H9 (cell line): ENCODE data around the gene ASTN1. TPM values are rescaled to one million over a fixed set of nuclear protein-coding genes. Genes with fewer than 3 reads are reported as not detected.

Experiments
- DNase-seq: peaks from one replicate; pipeline ENCODE4 v3.0.0-alpha.2; 2017
- H2AFZ ChIP-seq: one replicate; pipeline ENCODE4 v1.6.1; 2013; ENCODE audit warnings: mild to moderate bottlenecking, low read length, control low read depth, moderate library complexity
- H2AK5ac ChIP-seq: 2 replicates; pipeline ENCODE4 v1.6.1; 2013; ENCODE audit warnings: low read length, control low read depth, mixed read lengths; ENCODE audit not compliant: insufficient read length
- H2BK120ac ChIP-seq: one replicate; pipeline ENCODE4 v1.6.1; 2013; ENCODE audit warnings: low read depth, mild to moderate bottlenecking, low read length, control low read depth, inconsistent platforms; ENCODE audit not compliant: poor library complexity, severe bottlenecking
- H2BK12ac ChIP-seq: 2 replicates; pipeline ENCODE4 v1.6.1; 2013; ENCODE audit warnings: low read length, control low read depth, mixed read lengths, low read depth; ENCODE audit not compliant: insufficient read length
- H2BK15ac ChIP-seq: 2 replicates; pipeline ENCODE4 v1.6.1; 2013; ENCODE audit warnings: low read depth, low read length, control low read depth
- H2BK20ac ChIP-seq: one replicate; pipeline ENCODE4 v1.6.1; 2013; ENCODE audit warnings: low read depth, mild to moderate bottlenecking, low read length, control low read depth, inconsistent platforms; ENCODE audit not compliant: poor library complexity, severe bottlenecking
- H2BK5ac ChIP-seq: 2 replicates; pipeline ENCODE4 v1.6.1; 2013; ENCODE audit warnings: low read length, control low read depth, mixed read lengths; ENCODE audit not compliant: insufficient read length
- H3K14ac ChIP-seq: 2 replicates; pipeline ENCODE4 v1.6.1; 2013; ENCODE audit warnings: low read length, control low read depth; ENCODE audit not compliant: insufficient read depth
- H3K18ac ChIP-seq: 2 replicates; pipeline ENCODE4 v1.6.1; 2013; ENCODE audit warnings: low read depth, mild to moderate bottlenecking, mixed read lengths, low read length, control low read depth; ENCODE audit not compliant: insufficient read length
- H3K23ac ChIP-seq: 2 replicates; pipeline ENCODE4 v1.6.1; 2013; ENCODE audit warnings: low read length, control low read depth, mixed read lengths, low read depth; ENCODE audit not compliant: insufficient read length
- H3K23me2 ChIP-seq: 2 replicates; pipeline ENCODE4 v1.6.1; 2013; ENCODE audit warnings: low read depth, mild to moderate bottlenecking, mixed read lengths, low read length, control low read depth; ENCODE audit not compliant: insufficient read length, poor library complexity, severe bottlenecking
- H3K27ac ChIP-seq: 2 replicates; pipeline ENCODE4 v1.5.1; 2013; ENCODE audit warnings: low read length, control low read depth, mixed read lengths, low read depth; ENCODE audit not compliant: insufficient read length
- H3K27me3 ChIP-seq: 2 replicates; pipeline ENCODE4 v1.6.1; 2013; ENCODE audit warnings: low read length, control low read depth, inconsistent platforms; ENCODE audit not compliant: insufficient read depth
- H3K4ac ChIP-seq: 2 replicates; pipeline ENCODE4 v1.6.1; 2013; ENCODE audit warnings: low read depth, mild to moderate bottlenecking, control low read depth, inconsistent platforms, low read length, moderate library complexity
- H3K4me1 ChIP-seq: 2 replicates; pipeline ENCODE4 v1.6.1; 2013; ENCODE audit warnings: low read length, control low read depth, inconsistent platforms; ENCODE audit not compliant: insufficient read depth
- H3K4me2 ChIP-seq: 2 replicates; pipeline ENCODE4 v1.6.1; 2013; ENCODE audit warnings: low read length, control low read depth, mixed read lengths; ENCODE audit not compliant: insufficient read length, insufficient read depth
- H3K56ac ChIP-seq: 2 replicates; pipeline ENCODE4 v1.6.1; 2013; ENCODE audit warnings: low read depth, mild to moderate bottlenecking, mixed read lengths, low read length, control low read depth; ENCODE audit not compliant: insufficient read length
- H3K79me1 ChIP-seq: 2 replicates; pipeline ENCODE4 v1.6.1; 2013; ENCODE audit warnings: low read depth, mild to moderate bottlenecking, moderate library complexity, low read length, control low read depth, inconsistent platforms; ENCODE audit not compliant: insufficient read depth, poor library complexity, severe bottlenecking
- H3K79me2 ChIP-seq: 2 replicates; pipeline ENCODE4 v1.6.1; 2013; ENCODE audit warnings: low read length, control low read depth, inconsistent platforms; ENCODE audit not compliant: insufficient read depth
- H3K9ac ChIP-seq: 2 replicates; pipeline ENCODE4 v1.6.1; 2013; ENCODE audit warnings: low read length, control low read depth, mixed read lengths; ENCODE audit not compliant: insufficient read length; ENCODE audit errors: extremely low read depth
- H3K9me3 ChIP-seq: one replicate; pipeline ENCODE4 v1.6.1; 2013; ENCODE audit warnings: low read depth, low read length, inconsistent platforms; ENCODE audit not compliant: control insufficient read depth
- H3T11ph ChIP-seq: one replicate; pipeline ENCODE4 v1.6.1; 2013; ENCODE audit warnings: mild to moderate bottlenecking, low read length, control low read depth, inconsistent platforms
- H4K20me1 ChIP-seq: one replicate; pipeline ENCODE4 v1.6.1; 2013; ENCODE audit not compliant: control insufficient read depth, insufficient read length, insufficient read depth
- H4K5ac ChIP-seq: 2 replicates; pipeline ENCODE4 v1.6.1; 2013; ENCODE audit warnings: low read depth, mild to moderate bottlenecking, mixed read lengths, low read length, control low read depth; ENCODE audit not compliant: insufficient read length
- H4K8ac ChIP-seq: replicated peaks from 2 replicates; pipeline ENCODE4 v1.6.1; 2013; ENCODE audit warnings: low read length, control low read depth, mixed read lengths, low read depth; ENCODE audit not compliant: insufficient read length
- H4K91ac ChIP-seq: 2 replicates; pipeline ENCODE4 v1.6.1; 2013; ENCODE audit warnings: low read depth, mild to moderate bottlenecking, moderate library complexity, mixed read lengths, low read length, control low read depth; ENCODE audit not compliant: insufficient read length
- H3K27ac Mint-ChIP-seq, 3 experiments: 2 replicates in 2 of 3; 3 replicates in 1 of 3; pipeline ENCODE4 v1.8.0; 2020 to 2021; ENCODE audit warnings: mixed read lengths in 3 of 3, mild to moderate bottlenecking in 1 of 3, moderate library complexity in 1 of 3
- H3K27me3 Mint-ChIP-seq: 2 replicates; pipeline ENCODE4 v1.8.0; 2021; ENCODE audit warnings: low read depth, mild to moderate bottlenecking, moderate library complexity, mixed read lengths
- H3K36me3 Mint-ChIP-seq, 3 experiments: 2 replicates in 2 of 3; 3 replicates in 1 of 3; pipeline ENCODE4 v1.8.0; 2020 to 2021; ENCODE audit warnings: low read depth in 3 of 3, mixed read lengths in 3 of 3; ENCODE audit not compliant: insufficient read depth in 1 of 3
- H3K4me1 Mint-ChIP-seq, 2 experiments: 2 replicates each; pipeline ENCODE4 v1.8.0; 2020; ENCODE audit warnings: mixed read lengths in 2 of 2
- H3K4me3 Mint-ChIP-seq, 2 experiments: 2 replicates in 1 of 2; 3 replicates in 1 of 2; pipeline ENCODE4 v1.8.0; 2020 to 2021; ENCODE audit warnings: mild to moderate bottlenecking in 2 of 2, mixed read lengths in 2 of 2, moderate library complexity in 1 of 2
- H3K9me3 Mint-ChIP-seq, 2 experiments: 2 replicates in 1 of 2; 3 replicates in 1 of 2; pipeline ENCODE4 v1.8.0; 2020; ENCODE audit warnings: mild to moderate bottlenecking in 2 of 2, mixed read lengths in 2 of 2, moderate library complexity in 1 of 2
- CTCF ChIP-seq: fragments of 200-600 bp; sonication (generic); conservative IDR thresholded peaks from 3 replicates; pipeline ENCODE4 v1.8.0; 2021; ENCODE audit warnings: antibody characterized with exemption, mild to moderate bottlenecking
- WGBS: extraction: QIAGEN DNeasy Blood & Tissue Kit; methylation state at CpG from one replicate; pipeline ENCODE4 v1.1.7; 2013; ENCODE audit warnings: missing lambda C conversion rate, low lambda C conversion rate, mixed read lengths; ENCODE audit not compliant: insufficient read length; ENCODE audit errors: extremely low coverage; 5-methylcytosine and 5-hydroxymethylcytosine counted together
- total RNA-seq: library from RNA; stranded (reverse); gene quantifications from 2 replicates; pipeline ENCODE4 v1.2.1, GENCODE V29; 2021

The ASTN1 gene
- total RNA-seq, 1 experiment from 2014 or later, result 0.98 TPM

GRCh38 chr1:176943783-176944182 is 220.7 kb downstream of the ASTN1 start:
- Histone ChIP-seq H3K4me1 (peaks cover 3% of the 10 kb centered on the region; the same call in 1 of the 2 replicates), H4K91ac (no peak overlapping the region), H3K9ac (no peak overlapping the region), H2BK120ac (no peak overlapping the region), H4K8ac (no peak overlapping the region), H2AK5ac (no peak overlapping the region), H3K14ac (no peak overlapping the region), H3K23me2 (no peaks in the 10 kb centered on the region), H3K79me1 (no peaks in the 10 kb centered on the region), H3K27ac (no peak overlapping the region), H3K27me3 (no peaks in the 10 kb centered on the region), H3K4me2 (no peak overlapping the region), H3K18ac (no peak overlapping the region), H2BK5ac (no peak overlapping the region), H3T11ph (no peak overlapping the region), H3K9me3 (peaks cover 4% of the 10 kb centered on the region), H4K20me1 (no peaks in the 10 kb centered on the region), H3K56ac (no peak overlapping the region), H3K23ac (no peak overlapping the region), H2AFZ (no peak overlapping the region), H2BK12ac (no peak overlapping the region), H2BK15ac (no peak overlapping the region), H2BK20ac (no peak overlapping the region), H3K79me2 (no peaks in the 10 kb centered on the region), H3K4ac (no peak overlapping the region), H4K5ac (no peak overlapping the region)
- H3K4me1 Mint-ChIP-seq, result peaks cover 10 to 11% of the 10 kb centered on the region in 2 experiments
- no peak for TF ChIP-seq CTCF
- H3K9me3 Mint-ChIP-seq, result peaks cover 3 to 12% of the 10 kb centered on the region in 2 experiments; a peak in 4 of 5 replicates
- H3K27me3 Mint-ChIP-seq, result no peaks in the 10 kb centered on the region; the same call in 1 of the 2 replicates
- H3K27ac Mint-ChIP-seq, result no peak overlapping the region
- no peak for DNase-seq
- no CpG with 5 or more reads among the region's 4 CpGs for WGBS
- no peak overlapping the region for H3K4me3 Mint-ChIP-seq
- peaks cover 0 to 19% (median 8%) of the 10 kb centered on the region in 3 experiments; a peak in 5 of 7 replicates for H3K36me3 Mint-ChIP-seq
